NCI-H69 (cell line): ENCODE results near the gene F2.
A peak's percentile ranks its signal among the peaks of the same experiment; 100 is the strongest.

Experiments
- DNase-seq: peaks from one replicate; lab custom pipeline; 2025; lab: John Stamatoyannopoulos, UW

Gene F2

GRCh38 chr11:46743043-46743442 lies 24.0 kb downstream of the F2 start:
- no peak for DNase-seq

GRCh38 chr11:46743693-46744339 lies 24.8 kb downstream of the F2 start:
- DNase-seq: peak; percentile 48

GRCh38 chr11:46745328-46745727 lies 26.3 kb downstream of the F2 start:
- DNase-seq: no peak

DNA sequence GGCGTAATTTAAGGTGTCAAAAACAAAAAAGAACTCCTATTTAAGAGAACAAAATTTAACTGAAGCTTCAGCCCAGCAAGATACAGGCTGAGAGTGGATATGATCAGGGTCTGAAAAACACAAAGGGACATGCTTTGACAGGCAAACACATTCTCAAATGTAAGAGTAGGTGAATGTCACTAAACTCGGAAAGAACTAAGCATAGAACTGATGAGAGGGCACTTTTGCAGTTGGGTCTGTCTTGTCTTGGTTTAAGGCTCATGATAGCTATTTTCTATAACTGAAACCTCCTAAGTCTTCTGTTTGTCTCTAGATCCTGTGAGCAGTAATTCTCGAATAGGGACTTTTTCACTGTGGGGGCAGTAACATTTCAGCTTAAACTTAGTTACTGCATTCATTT lies 27.0 kb downstream of the F2 start:
- no peak for DNase-seq

GRCh38 chr11:46747150-46747549 lies 28.1 kb downstream of the F2 start:
- no peak for DNase-seq

- DNase-seq: no peak
Measured at GRCh38 chr11:46755962-46756361, 36.9 kb downstream of the F2 start.

DNA sequence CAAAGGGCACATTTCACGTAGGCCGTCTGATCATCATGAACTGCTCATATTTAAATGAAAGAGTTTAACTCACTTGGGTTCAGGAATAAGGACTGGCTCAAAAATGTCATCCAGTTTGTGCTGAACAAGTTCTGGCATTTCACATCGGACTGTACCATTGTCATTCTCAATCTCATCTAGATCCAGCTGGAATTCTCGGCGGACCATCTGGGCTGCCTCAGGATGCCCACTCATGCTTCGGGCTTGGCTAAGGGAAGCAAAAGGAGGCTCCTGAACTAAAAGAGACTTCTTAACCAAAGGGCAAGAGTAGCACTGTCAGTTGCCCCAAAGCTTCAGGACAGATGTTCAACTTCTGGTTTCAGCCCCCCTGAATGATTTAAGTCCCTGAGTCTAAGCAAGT lies 40.2 kb downstream of the F2 start:
- DNase-seq: no peak

DNA sequence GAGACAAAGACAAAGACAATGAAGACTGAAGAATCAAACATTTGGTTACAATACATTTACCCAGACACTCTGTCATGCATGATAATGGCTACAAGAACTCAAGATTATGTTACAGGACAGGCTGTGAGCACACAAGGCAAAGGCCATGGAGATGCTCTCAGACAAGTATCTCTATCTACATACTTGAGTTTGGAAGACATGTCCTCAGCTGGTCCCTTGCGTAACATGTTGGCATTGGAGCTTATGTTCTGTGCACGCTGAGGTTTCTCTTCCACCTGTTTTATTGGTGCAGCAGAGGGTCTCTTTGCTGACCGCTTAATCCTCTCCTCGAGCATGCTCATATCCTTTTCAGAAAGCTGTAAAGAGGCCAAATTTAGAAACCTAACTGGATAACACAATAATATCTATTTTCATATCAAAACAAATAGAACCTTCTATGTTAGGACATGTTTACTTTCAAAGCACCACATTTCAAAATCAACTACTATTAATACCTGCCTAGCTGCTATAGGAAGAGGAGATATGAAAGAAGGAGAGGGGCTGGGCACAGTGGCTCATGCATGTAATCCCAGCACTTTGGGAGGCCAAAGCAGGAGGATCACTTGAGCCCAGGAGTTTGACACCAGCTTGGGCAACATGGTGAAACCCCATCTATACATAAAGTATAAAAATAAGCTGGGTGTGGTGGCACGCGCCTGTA lies 41.6 kb downstream of the F2 start:
- DNase-seq: no peak

DNA sequence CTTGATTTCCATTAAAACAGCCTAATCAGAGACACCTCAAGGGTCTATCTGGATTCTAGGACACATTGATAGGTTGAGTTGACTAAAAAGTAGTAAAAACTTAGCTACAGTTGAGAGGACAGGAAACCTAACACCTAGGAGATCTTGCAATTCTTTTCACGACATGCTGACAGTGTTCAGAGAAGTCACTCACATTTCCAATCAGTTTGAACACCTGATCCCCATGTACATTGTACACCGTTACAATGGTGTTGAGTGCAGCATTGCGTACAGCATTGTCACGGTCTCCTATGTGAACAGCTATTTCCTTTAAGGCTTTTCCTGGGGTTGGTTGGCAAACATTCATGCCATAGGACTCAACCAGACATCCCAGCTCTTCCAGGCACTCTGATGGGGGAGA lies 42.8 kb downstream of the F2 start:
- DNase-seq: no peak

DNA sequence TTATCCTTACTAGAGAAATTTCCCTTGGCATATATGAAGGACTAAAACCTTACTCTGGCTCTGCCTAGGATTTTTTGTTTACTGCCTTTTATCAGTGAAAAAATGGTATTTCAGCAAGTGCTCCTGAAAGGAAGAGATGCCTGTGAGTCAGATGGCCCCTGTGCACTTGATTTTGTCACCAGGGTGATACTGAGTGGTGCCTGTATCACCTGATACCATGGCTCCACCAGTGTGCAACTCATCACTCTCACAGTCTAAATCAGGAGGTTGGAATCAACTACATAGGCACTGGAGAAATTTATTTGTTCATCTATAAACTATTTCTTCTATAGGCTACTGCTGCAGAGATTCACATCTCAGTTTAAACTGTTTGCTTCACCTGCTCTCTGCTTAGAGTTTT lies 43.2 kb downstream of the F2 start:
- DNase-seq: no peak

DNA sequence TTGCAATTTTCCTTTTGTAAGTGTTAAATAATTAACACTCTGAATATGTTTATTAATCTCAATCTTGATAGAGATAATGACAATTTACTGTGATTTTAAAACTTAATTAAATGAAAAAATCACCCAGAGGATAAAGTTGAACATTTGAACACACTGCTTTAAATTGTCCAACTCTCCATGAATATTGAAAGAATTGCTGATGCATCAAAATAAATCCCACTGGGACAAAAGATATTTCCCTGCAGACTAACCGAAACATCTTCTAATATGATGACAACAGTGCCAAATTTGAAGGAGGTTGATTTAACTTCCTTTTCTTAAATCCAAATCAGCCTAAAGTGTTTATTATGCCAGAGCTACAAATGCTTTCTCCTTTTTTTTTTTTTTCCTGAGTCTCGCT lies 47.6 kb downstream of the F2 start:
- no peak for DNase-seq

GRCh38 chr11:46769636-46770221 lies 50.7 kb downstream of the F2 start:
- no peak for DNase-seq

- no peak for DNase-seq
Measured at GRCh38 chr11:46776878-46777277, 57.9 kb downstream of the F2 start.

GRCh38 chr11:46778416-46778815 lies 59.4 kb downstream of the F2 start:
- peak; percentile 32 for DNase-seq
